WTC11 (cell line): ENCODE measurements around the gene SLC28A1. TPM values are rescaled to one million over a fixed set of nuclear protein-coding genes. Genes with fewer than 3 reads are reported as not detected.
"Not testable (repeated sequence)": the region's sequence is repeated elsewhere in the genome, so short reads cannot be mapped to it uniquely, and the experiment has no call there.

Experiments
- ATAC-seq: fragments of 200-7000 bp; cut with Tn5 transposase; 2 replicates; pipeline ENCODE4 v1.10.0; 2021; ENCODE audit warnings: mild to moderate bottlenecking, moderate library complexity
- CTCF ChIA-PET: fragments of 300-600 bp; sonication (Branson Sonifier 250); formaldehyde crosslinking; loops from one replicate; lab custom pipeline; 2021; ENCODE audit warnings: antibody characterized with exemption; lab: Charles Lee
- POLR2A ChIA-PET: fragments of 350-600 bp; sonication (Branson Sonifier 250); formaldehyde crosslinking; loops from one replicate; lab custom pipeline; 2021; ENCODE audit warnings: antibody characterized with exemption; lab: Charles Lee
- DNase-seq: peaks from one replicate; pipeline ENCODE4 v3.0.0; 2021; ENCODE audit warnings: low spot score
- H3K27ac Mint-ChIP-seq: 2 replicates; pipeline ENCODE4 v1.8.0; 2021; ENCODE audit warnings: mixed read lengths
- H3K27me3 Mint-ChIP-seq: 2 replicates; pipeline ENCODE4 v1.8.0; 2021; ENCODE audit warnings: low read depth, mild to moderate bottlenecking, moderate library complexity, mixed read lengths
- H3K36me3 Mint-ChIP-seq: 2 replicates; pipeline ENCODE4 v1.8.0; 2021; ENCODE audit warnings: mixed read lengths
- H3K4me1 Mint-ChIP-seq: 2 replicates; pipeline ENCODE4 v1.8.0; 2022; ENCODE audit warnings: mixed read lengths
- H3K4me3 Mint-ChIP-seq: 2 replicates; pipeline ENCODE4 v1.8.0; 2021; ENCODE audit warnings: mild to moderate bottlenecking, moderate library complexity, mixed read lengths
- H3K9me3 Mint-ChIP-seq: 2 replicates; pipeline ENCODE4 v1.8.0; 2021; ENCODE audit warnings: mixed read lengths
- AR ChIP-seq: fragments of 250-450 bp; sonication (Bioruptor Pico); IDR thresholded peaks from 2 replicates; pipeline ENCODE4 v1.9.0; 2021; ENCODE audit warnings: mild to moderate bottlenecking
- ATF1 ChIP-seq: sonication (generic); formaldehyde crosslinking; IDR thresholded peaks from 2 replicates; pipeline ENCODE4 v1.8.1; 2023; ENCODE audit warnings: mild to moderate bottlenecking, moderate library complexity, missing genetic modification reagents
- ATF3 ChIP-seq: sonication (generic); formaldehyde crosslinking; conservative IDR thresholded peaks from 2 replicates; pipeline ENCODE4 v1.8.1; 2022; ENCODE audit warnings: mild to moderate bottlenecking, missing genetic modification reagents
- CREM ChIP-seq: sonication (generic); formaldehyde crosslinking; IDR thresholded peaks from 2 replicates; pipeline ENCODE4 v1.8.1; 2022; ENCODE audit warnings: mild to moderate bottlenecking, missing genetic modification reagents, moderate library complexity
- E2F1 ChIP-seq: sonication (generic); formaldehyde crosslinking; IDR thresholded peaks from 2 replicates; pipeline ENCODE4 v1.8.0; 2022; ENCODE audit warnings: mild to moderate bottlenecking, missing genetic modification reagents
- ESRRA ChIP-seq: sonication (generic); formaldehyde crosslinking; IDR thresholded peaks from 2 replicates; pipeline ENCODE4 v1.8.1; 2022; ENCODE audit warnings: mild to moderate bottlenecking, missing genetic modification reagents, borderline replicate concordance
- FOXP4 ChIP-seq: sonication (generic); formaldehyde crosslinking; IDR thresholded peaks from 2 replicates; pipeline ENCODE4 v1.8.0; 2022; ENCODE audit warnings: mild to moderate bottlenecking, missing genetic modification reagents
- GABPB1 ChIP-seq: sonication (generic); formaldehyde crosslinking; IDR thresholded peaks from 2 replicates; pipeline ENCODE4 v1.8.1; 2023; ENCODE audit warnings: mild to moderate bottlenecking, missing genetic modification reagents
- JUN ChIP-seq: sonication (generic); formaldehyde crosslinking; IDR thresholded peaks from 2 replicates; pipeline ENCODE4 v1.8.0; 2023; ENCODE audit warnings: mild to moderate bottlenecking, missing genetic modification reagents
- KAT7 ChIP-seq: sonication (generic); formaldehyde crosslinking; IDR thresholded peaks from 2 replicates; pipeline ENCODE4 v1.8.1; 2023; ENCODE audit warnings: missing genetic modification reagents, mild to moderate bottlenecking, borderline replicate concordance
- NR1H2 ChIP-seq: sonication (generic); formaldehyde crosslinking; IDR thresholded peaks from 2 replicates; pipeline ENCODE4 v1.9.0; 2021; ENCODE audit warnings: mild to moderate bottlenecking, moderate library complexity, missing genetic modification reagents
- STAT6 ChIP-seq: sonication (generic); formaldehyde crosslinking; conservative IDR thresholded peaks from 2 replicates; pipeline ENCODE4 v1.8.1; 2023; ENCODE audit warnings: mild to moderate bottlenecking, low read depth, missing genetic modification reagents, moderate library complexity
- TCF7 ChIP-seq: sonication (generic); formaldehyde crosslinking; IDR thresholded peaks from 2 replicates; pipeline ENCODE4 v1.8.0; 2022; ENCODE audit warnings: mild to moderate bottlenecking, low read depth, missing genetic modification reagents, moderate library complexity
- ZNF423 ChIP-seq: fragments of 250-450 bp; sonication (Bioruptor Pico); IDR thresholded peaks from 2 replicates; pipeline ENCODE4 v2.1.2; 2022; ENCODE audit warnings: mild to moderate bottlenecking, moderate library complexity
- total RNA-seq: library from RNA; stranded (reverse); gene quantifications from 3 replicates; pipeline ENCODE4 v1.2.3, GENCODE V29; 2021

Gene SLC28A1
- total RNA-seq, 1 experiment from 2014 or later: not detected

- POLR2A ChIA-PET: no interaction called here
- H3K4me1 Mint-ChIP-seq: peaks cover 33% of the 10 kb centered on the region
- TF ChIP-seq CREM (CRISPR knock-in tag) (no peak), E2F1 (CRISPR knock-in tag) (no peak), GABPB1 (CRISPR knock-in tag) (no peak), ESRRA (CRISPR knock-in tag) (no peak), ATF1 (CRISPR knock-in tag) (no peak), STAT6 (CRISPR knock-in tag) (no peak)
- CTCF ChIA-PET: interaction anchor here (1.7 kb wide), 1 partner anchor 185 kb away, joined by 5 read pairs; no protein-coding TSS in a partner anchor
- H3K27me3 Mint-ChIP-seq: peaks cover 42% of the 10 kb centered on the region
- no peaks in the 10 kb centered on the region for H3K36me3 Mint-ChIP-seq
- no peak for DNase-seq
- ATAC-seq: no peak
- no peaks in the 10 kb centered on the region for H3K9me3 Mint-ChIP-seq
- no peak overlapping the region for H3K27ac Mint-ChIP-seq
- peak overlapping the region; percentile 80; the same call in 1 of the 2 replicates for H3K4me3 Mint-ChIP-seq
Observed at GRCh38 chr15:84983711-84984110, 99.2 kb downstream of the SLC28A1 start.

GRCh38 chr15:84985158-84985557 is 100.7 kb downstream of the SLC28A1 start:
- POLR2A ChIA-PET: no interaction called here
- H3K27ac Mint-ChIP-seq: no peak overlapping the region
- H3K4me3 Mint-ChIP-seq: no peak overlapping the region
- H3K27me3 Mint-ChIP-seq: peaks cover 27% of the 10 kb centered on the region
- CTCF ChIA-PET: no interaction called here
- H3K9me3 Mint-ChIP-seq: no peaks in the 10 kb centered on the region
- TF ChIP-seq JUN (CRISPR knock-in tag): no peak
- no peak for TF ChIP-seq TCF7 (CRISPR knock-in tag)
- no peak for TF ChIP-seq AR
- DNase-seq (no peak), ATAC-seq (no peak)
- peaks cover 25% of the 10 kb centered on the region for H3K4me1 Mint-ChIP-seq
- H3K36me3 Mint-ChIP-seq: no peaks in the 10 kb centered on the region

GRCh38 chr15:84987351-84987750 is 102.9 kb downstream of the SLC28A1 start:
- H3K9me3 Mint-ChIP-seq, H3K36me3 Mint-ChIP-seq, DNase-seq, H3K4me3 Mint-ChIP-seq, ATAC-seq, H3K27ac Mint-ChIP-seq: not testable (repeated sequence)
- H3K4me1 Mint-ChIP-seq: peaks cover 40% of the 10 kb centered on the region
- peaks cover 25% of the 10 kb centered on the region for H3K27me3 Mint-ChIP-seq
- ChIA-PET CTCF (interaction anchor here (0.6 to 1.2 kb wide), 3 partner anchors 99 to 424 kb away, joined by 3 read pairs; no protein-coding TSS in a partner anchor), POLR2A (interaction anchor here (0.6 to 0.7 kb wide), 2 partner anchors 272 to 1297 kb away, joined by 3 to 6 read pairs; no protein-coding TSS in a partner anchor)

GRCh38 chr15:84987949-84988624 is 103.6 kb downstream of the SLC28A1 start:
- peaks cover 18% of the 10 kb centered on the region for H3K27me3 Mint-ChIP-seq
- no peak for DNase-seq
- POLR2A ChIA-PET: interaction anchor here (0.7 kb wide), 1 partner anchor 1296 kb away, joined by 6 read pairs; no protein-coding TSS in a partner anchor
- TF ChIP-seq FOXP4 (CRISPR knock-in tag) (no peak), KAT7 (CRISPR knock-in tag) (no peak), ATF3 (CRISPR knock-in tag) (no peak), NR1H2 (no peak), STAT6 (CRISPR knock-in tag) (no peak), TCF7 (CRISPR knock-in tag) (no peak), ZNF423 (CRISPR knock-in tag) (no peak)

More at GRCh38 chr15:84987949-84988624, 103.6 kb downstream of the SLC28A1 start:
- Mint-ChIP-seq H3K4me3 (no peak overlapping the region), H3K36me3 (no peaks in the 10 kb centered on the region), H3K9me3 (no peaks in the 10 kb centered on the region), H3K27ac (no peak overlapping the region), H3K4me1 (peaks cover 34% of the 10 kb centered on the region)
- CTCF ChIA-PET: interaction anchor here (0.6 to 2.2 kb wide), 5 partner anchors 12 to 424 kb away, joined by 3 to 9 read pairs (median 3); no protein-coding TSS in a partner anchor
- no peak for ATAC-seq
